WTC11 (cell line): Measurements from ENCODE around the gene PER1. TPM values are rescaled to one million over a fixed set of nuclear protein-coding genes. Genes with fewer than 3 reads are reported as not detected.
A peak's percentile ranks its signal among the peaks of the same experiment; 100 is the strongest.

ENCODE experiments used
- ATAC-seq: fragments of 200-7000 bp; cut with Tn5 transposase; 2 replicates; pipeline ENCODE4 v1.10.0; 2021; ENCODE audit warnings: mild to moderate bottlenecking, moderate library complexity
- CTCF ChIA-PET: fragments of 300-600 bp; sonication (Branson Sonifier 250); formaldehyde crosslinking; loops from one replicate; lab custom pipeline; 2021; ENCODE audit warnings: antibody characterized with exemption; lab: Charles Lee
- POLR2A ChIA-PET: fragments of 350-600 bp; sonication (Branson Sonifier 250); formaldehyde crosslinking; loops from one replicate; lab custom pipeline; 2021; ENCODE audit warnings: antibody characterized with exemption; lab: Charles Lee
- DNase-seq: peaks from one replicate; pipeline ENCODE4 v3.0.0; 2021; ENCODE audit warnings: low spot score
- H3K27ac Mint-ChIP-seq: 2 replicates; pipeline ENCODE4 v1.8.0; 2021; ENCODE audit warnings: mixed read lengths
- H3K27me3 Mint-ChIP-seq: 2 replicates; pipeline ENCODE4 v1.8.0; 2021; ENCODE audit warnings: low read depth, mild to moderate bottlenecking, moderate library complexity, mixed read lengths
- H3K36me3 Mint-ChIP-seq: 2 replicates; pipeline ENCODE4 v1.8.0; 2021; ENCODE audit warnings: mixed read lengths
- H3K4me1 Mint-ChIP-seq: 2 replicates; pipeline ENCODE4 v1.8.0; 2022; ENCODE audit warnings: mixed read lengths
- H3K4me3 Mint-ChIP-seq: 2 replicates; pipeline ENCODE4 v1.8.0; 2021; ENCODE audit warnings: mild to moderate bottlenecking, moderate library complexity, mixed read lengths
- H3K9me3 Mint-ChIP-seq: 2 replicates; pipeline ENCODE4 v1.8.0; 2021; ENCODE audit warnings: mixed read lengths
- CBFB ChIP-seq: sonication (generic); formaldehyde crosslinking; IDR thresholded peaks from 2 replicates; pipeline ENCODE4 v1.8.1; 2022; ENCODE audit warnings: mild to moderate bottlenecking, low read depth, missing genetic modification reagents
- ETV6 ChIP-seq: sonication (generic); formaldehyde crosslinking; IDR thresholded peaks from 2 replicates; pipeline ENCODE4 v1.8.1; 2022; ENCODE audit warnings: mild to moderate bottlenecking, missing genetic modification reagents
- NFATC4 ChIP-seq: fragments of 250-450 bp; sonication (Bioruptor Pico); IDR thresholded peaks from 2 replicates; pipeline ENCODE4 v1.9.0; 2021; ENCODE audit warnings: mild to moderate bottlenecking
- NR2C2 ChIP-seq: sonication (generic); formaldehyde crosslinking; IDR thresholded peaks from 2 replicates; pipeline ENCODE4 v1.8.0; 2022; ENCODE audit warnings: mild to moderate bottlenecking, missing genetic modification reagents
- NR3C1 ChIP-seq: sonication (generic); formaldehyde crosslinking; conservative IDR thresholded peaks from 2 replicates; pipeline ENCODE4 v1.8.1; 2023; ENCODE audit warnings: low read depth, mild to moderate bottlenecking, missing genetic modification reagents
- OVOL2 ChIP-seq: fragments of 250-450 bp; sonication (Bioruptor Pico); IDR thresholded peaks from 2 replicates; pipeline ENCODE4 v1.9.0; 2021; ENCODE audit warnings: mild to moderate bottlenecking, borderline replicate concordance
- PRRX2 ChIP-seq: fragments of 250-450 bp; sonication (Bioruptor Pico); IDR thresholded peaks from 2 replicates; pipeline ENCODE4 v1.8.0; 2021; ENCODE audit warnings: mild to moderate bottlenecking
- RELA ChIP-seq: sonication (generic); formaldehyde crosslinking; IDR thresholded peaks from 2 replicates; pipeline ENCODE4 v1.8.1; 2022; ENCODE audit warnings: missing genetic modification reagents, mild to moderate bottlenecking, borderline replicate concordance
- SOX15 ChIP-seq: fragments of 250-450 bp; sonication (Bioruptor Pico); IDR thresholded peaks from 2 replicates; pipeline ENCODE4 v1.9.0; 2021; ENCODE audit warnings: mild to moderate bottlenecking
- ZBTB21 ChIP-seq: sonication (generic); formaldehyde crosslinking; IDR thresholded peaks from 2 replicates; pipeline ENCODE4 v1.8.1; 2023; ENCODE audit warnings: mild to moderate bottlenecking, missing genetic modification reagents, borderline replicate concordance
- ZNF396 ChIP-seq: fragments of 250-450 bp; sonication (Bioruptor Pico); IDR thresholded peaks from 2 replicates; pipeline ENCODE4 v1.8.0; 2021; ENCODE audit warnings: mild to moderate bottlenecking, moderate library complexity, borderline replicate concordance
- total RNA-seq: library from RNA; stranded (reverse); gene quantifications from 3 replicates; pipeline ENCODE4 v1.2.3, GENCODE V29; 2021
- TF ChIP-seq, protein P1 (sequence below): fragments of 250-450 bp; sonication (Bioruptor Pico); IDR thresholded peaks from 2 replicates; pipeline ENCODE4 v2.1.2; 2022; ENCODE audit warnings: mild to moderate bottlenecking, moderate library complexity
- TF ChIP-seq, protein P2 (sequence below): sonication (generic); formaldehyde crosslinking; IDR thresholded peaks from 2 replicates; pipeline ENCODE4 v1.8.0; 2023; ENCODE audit warnings: missing genetic modification reagents, mild to moderate bottlenecking, borderline replicate concordance
- TF ChIP-seq, protein P3 (sequence below): fragments of 250-450 bp; sonication (Bioruptor Pico); IDR thresholded peaks from 2 replicates; pipeline ENCODE4 v1.9.0; 2021; ENCODE audit warnings: mild to moderate bottlenecking, borderline replicate concordance
- TF ChIP-seq, protein P4 (sequence below): sonication (generic); formaldehyde crosslinking; IDR thresholded peaks from 2 replicates; pipeline ENCODE4 v1.8.0; 2022; ENCODE audit warnings: missing genetic modification reagents
- TF ChIP-seq, protein P5 (sequence below): sonication (generic); formaldehyde crosslinking; IDR thresholded peaks from 2 replicates; pipeline ENCODE4 v1.8.1; 2023; ENCODE audit warnings: mild to moderate bottlenecking, missing genetic modification reagents, moderate library complexity
- TF ChIP-seq, protein P6 (sequence below): sonication (generic); formaldehyde crosslinking; IDR thresholded peaks from 2 replicates; pipeline ENCODE4 v1.8.1; 2022; ENCODE audit warnings: mild to moderate bottlenecking, missing genetic modification reagents, moderate library complexity, borderline replicate concordance

The PER1 gene
- total RNA-seq, 1 experiment from 2014 or later: 46.9 TPM

DNA sequence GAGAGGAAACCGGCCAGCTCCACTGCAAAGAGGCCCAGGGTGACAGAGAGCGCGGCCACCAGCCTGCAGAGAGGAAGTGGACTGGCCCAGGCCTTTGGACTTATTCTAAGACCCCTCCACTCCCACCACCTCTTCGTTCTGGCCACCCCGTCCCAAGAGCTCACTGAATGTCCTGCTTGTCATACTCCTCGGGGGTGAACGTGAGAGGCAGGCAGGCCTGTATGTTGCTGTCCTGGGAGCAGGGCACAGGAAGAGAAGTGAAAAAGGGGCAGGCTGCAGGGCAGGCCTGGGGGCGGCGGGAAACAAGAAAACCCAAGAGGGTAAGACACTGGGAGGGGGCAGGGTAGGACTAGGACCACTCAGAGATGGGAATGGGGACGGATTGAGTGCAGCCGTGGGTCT, 23.6 kb upstream of the PER1 start:
- Mint-ChIP-seq H3K27me3 (no peaks in the 10 kb centered on the region), H3K4me3 (peak overlapping the region; percentile 85), H3K36me3 (no peaks in the 10 kb centered on the region), H3K9me3 (no peaks in the 10 kb centered on the region), H3K27ac (peak overlapping the region; percentile 91), H3K4me1 (peaks cover 31% of the 10 kb centered on the region)
- DNase-seq (no peak), ATAC-seq (peak; percentile 9)
- ChIA-PET CTCF (interaction anchor here (0.6 to 1.3 kb wide), 2 partner anchors 12 to 66 kb away, joined by 3 read pairs; no protein-coding TSS in a partner anchor), POLR2A (interaction anchor here (1.2 kb wide), 1 partner anchor 17 kb away, joined by 3 read pairs; no protein-coding TSS in a partner anchor)
- TF ChIP-seq, protein P1, sequence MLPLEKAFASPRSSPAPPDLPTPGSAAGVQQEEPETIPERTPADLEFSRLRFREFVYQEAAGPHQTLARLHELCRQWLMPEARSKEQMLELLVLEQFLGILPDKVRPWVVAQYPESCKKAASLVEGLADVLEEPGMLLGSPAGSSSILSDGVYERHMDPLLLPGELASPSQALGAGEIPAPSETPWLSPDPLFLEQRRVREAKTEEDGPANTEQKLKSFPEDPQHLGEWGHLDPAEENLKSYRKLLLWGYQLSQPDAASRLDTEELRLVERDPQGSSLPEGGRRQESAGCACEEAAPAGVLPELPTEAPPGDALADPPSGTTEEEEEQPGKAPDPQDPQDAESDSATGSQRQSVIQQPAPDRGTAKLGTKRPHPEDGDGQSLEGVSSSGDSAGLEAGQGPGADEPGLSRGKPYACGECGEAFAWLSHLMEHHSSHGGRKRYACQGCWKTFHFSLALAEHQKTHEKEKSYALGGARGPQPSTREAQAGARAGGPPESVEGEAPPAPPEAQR: no peak
- TF ChIP-seq ZNF396 (CRISPR knock-in tag) (no peak), NFATC4 (CRISPR knock-in tag) (no peak), NR3C1 (CRISPR knock-in tag) (no peak), RELA (CRISPR knock-in tag) (no peak), CBFB (CRISPR knock-in tag) (no peak), ETV6 (CRISPR knock-in tag) (no peak), SOX15 (CRISPR knock-in tag) (no peak), NR2C2 (no peak), ZBTB21 (CRISPR knock-in tag) (no peak), OVOL2 (no peak), PRRX2 (CRISPR knock-in tag) (no peak)
- TF ChIP-seq, protein P2, sequence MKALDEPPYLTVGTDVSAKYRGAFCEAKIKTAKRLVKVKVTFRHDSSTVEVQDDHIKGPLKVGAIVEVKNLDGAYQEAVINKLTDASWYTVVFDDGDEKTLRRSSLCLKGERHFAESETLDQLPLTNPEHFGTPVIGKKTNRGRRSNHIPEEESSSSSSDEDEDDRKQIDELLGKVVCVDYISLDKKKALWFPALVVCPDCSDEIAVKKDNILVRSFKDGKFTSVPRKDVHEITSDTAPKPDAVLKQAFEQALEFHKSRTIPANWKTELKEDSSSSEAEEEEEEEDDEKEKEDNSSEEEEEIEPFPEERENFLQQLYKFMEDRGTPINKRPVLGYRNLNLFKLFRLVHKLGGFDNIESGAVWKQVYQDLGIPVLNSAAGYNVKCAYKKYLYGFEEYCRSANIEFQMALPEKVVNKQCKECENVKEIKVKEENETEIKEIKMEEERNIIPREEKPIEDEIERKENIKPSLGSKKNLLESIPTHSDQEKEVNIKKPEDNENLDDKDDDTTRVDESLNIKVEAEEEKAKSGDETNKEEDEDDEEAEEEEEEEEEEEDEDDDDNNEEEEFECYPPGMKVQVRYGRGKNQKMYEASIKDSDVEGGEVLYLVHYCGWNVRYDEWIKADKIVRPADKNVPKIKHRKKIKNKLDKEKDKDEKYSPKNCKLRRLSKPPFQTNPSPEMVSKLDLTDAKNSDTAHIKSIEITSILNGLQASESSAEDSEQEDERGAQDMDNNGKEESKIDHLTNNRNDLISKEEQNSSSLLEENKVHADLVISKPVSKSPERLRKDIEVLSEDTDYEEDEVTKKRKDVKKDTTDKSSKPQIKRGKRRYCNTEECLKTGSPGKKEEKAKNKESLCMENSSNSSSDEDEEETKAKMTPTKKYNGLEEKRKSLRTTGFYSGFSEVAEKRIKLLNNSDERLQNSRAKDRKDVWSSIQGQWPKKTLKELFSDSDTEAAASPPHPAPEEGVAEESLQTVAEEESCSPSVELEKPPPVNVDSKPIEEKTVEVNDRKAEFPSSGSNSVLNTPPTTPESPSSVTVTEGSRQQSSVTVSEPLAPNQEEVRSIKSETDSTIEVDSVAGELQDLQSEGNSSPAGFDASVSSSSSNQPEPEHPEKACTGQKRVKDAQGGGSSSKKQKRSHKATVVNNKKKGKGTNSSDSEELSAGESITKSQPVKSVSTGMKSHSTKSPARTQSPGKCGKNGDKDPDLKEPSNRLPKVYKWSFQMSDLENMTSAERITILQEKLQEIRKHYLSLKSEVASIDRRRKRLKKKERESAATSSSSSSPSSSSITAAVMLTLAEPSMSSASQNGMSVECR (CRISPR knock-in tag): no peak
- TF ChIP-seq, protein P3, sequence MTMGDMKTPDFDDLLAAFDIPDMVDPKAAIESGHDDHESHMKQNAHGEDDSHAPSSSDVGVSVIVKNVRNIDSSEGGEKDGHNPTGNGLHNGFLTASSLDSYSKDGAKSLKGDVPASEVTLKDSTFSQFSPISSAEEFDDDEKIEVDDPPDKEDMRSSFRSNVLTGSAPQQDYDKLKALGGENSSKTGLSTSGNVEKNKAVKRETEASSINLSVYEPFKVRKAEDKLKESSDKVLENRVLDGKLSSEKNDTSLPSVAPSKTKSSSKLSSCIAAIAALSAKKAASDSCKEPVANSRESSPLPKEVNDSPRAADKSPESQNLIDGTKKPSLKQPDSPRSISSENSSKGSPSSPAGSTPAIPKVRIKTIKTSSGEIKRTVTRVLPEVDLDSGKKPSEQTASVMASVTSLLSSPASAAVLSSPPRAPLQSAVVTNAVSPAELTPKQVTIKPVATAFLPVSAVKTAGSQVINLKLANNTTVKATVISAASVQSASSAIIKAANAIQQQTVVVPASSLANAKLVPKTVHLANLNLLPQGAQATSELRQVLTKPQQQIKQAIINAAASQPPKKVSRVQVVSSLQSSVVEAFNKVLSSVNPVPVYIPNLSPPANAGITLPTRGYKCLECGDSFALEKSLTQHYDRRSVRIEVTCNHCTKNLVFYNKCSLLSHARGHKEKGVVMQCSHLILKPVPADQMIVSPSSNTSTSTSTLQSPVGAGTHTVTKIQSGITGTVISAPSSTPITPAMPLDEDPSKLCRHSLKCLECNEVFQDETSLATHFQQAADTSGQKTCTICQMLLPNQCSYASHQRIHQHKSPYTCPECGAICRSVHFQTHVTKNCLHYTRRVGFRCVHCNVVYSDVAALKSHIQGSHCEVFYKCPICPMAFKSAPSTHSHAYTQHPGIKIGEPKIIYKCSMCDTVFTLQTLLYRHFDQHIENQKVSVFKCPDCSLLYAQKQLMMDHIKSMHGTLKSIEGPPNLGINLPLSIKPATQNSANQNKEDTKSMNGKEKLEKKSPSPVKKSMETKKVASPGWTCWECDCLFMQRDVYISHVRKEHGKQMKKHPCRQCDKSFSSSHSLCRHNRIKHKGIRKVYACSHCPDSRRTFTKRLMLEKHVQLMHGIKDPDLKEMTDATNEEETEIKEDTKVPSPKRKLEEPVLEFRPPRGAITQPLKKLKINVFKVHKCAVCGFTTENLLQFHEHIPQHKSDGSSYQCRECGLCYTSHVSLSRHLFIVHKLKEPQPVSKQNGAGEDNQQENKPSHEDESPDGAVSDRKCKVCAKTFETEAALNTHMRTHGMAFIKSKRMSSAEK (CRISPR knock-in tag): no peak
- TF ChIP-seq, protein P4, sequence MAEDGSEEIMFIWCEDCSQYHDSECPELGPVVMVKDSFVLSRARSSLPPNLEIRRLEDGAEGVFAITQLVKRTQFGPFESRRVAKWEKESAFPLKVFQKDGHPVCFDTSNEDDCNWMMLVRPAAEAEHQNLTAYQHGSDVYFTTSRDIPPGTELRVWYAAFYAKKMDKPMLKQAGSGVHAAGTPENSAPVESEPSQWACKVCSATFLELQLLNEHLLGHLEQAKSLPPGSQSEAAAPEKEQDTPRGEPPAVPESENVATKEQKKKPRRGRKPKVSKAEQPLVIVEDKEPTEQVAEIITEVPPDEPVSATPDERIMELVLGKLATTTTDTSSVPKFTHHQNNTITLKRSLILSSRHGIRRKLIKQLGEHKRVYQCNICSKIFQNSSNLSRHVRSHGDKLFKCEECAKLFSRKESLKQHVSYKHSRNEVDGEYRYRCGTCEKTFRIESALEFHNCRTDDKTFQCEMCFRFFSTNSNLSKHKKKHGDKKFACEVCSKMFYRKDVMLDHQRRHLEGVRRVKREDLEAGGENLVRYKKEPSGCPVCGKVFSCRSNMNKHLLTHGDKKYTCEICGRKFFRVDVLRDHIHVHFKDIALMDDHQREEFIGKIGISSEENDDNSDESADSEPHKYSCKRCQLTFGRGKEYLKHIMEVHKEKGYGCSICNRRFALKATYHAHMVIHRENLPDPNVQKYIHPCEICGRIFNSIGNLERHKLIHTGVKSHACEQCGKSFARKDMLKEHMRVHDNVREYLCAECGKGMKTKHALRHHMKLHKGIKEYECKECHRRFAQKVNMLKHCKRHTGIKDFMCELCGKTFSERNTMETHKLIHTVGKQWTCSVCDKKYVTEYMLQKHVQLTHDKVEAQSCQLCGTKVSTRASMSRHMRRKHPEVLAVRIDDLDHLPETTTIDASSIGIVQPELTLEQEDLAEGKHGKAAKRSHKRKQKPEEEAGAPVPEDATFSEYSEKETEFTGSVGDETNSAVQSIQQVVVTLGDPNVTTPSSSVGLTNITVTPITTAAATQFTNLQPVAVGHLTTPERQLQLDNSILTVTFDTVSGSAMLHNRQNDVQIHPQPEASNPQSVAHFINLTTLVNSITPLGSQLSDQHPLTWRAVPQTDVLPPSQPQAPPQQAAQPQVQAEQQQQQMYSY (CRISPR knock-in tag): no peak
- TF ChIP-seq, protein P5, sequence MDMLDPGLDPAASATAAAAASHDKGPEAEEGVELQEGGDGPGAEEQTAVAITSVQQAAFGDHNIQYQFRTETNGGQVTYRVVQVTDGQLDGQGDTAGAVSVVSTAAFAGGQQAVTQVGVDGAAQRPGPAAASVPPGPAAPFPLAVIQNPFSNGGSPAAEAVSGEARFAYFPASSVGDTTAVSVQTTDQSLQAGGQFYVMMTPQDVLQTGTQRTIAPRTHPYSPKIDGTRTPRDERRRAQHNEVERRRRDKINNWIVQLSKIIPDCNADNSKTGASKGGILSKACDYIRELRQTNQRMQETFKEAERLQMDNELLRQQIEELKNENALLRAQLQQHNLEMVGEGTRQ (CRISPR knock-in tag): no peak
- TF ChIP-seq, protein P6, sequence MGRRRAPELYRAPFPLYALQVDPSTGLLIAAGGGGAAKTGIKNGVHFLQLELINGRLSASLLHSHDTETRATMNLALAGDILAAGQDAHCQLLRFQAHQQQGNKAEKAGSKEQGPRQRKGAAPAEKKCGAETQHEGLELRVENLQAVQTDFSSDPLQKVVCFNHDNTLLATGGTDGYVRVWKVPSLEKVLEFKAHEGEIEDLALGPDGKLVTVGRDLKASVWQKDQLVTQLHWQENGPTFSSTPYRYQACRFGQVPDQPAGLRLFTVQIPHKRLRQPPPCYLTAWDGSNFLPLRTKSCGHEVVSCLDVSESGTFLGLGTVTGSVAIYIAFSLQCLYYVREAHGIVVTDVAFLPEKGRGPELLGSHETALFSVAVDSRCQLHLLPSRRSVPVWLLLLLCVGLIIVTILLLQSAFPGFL (CRISPR knock-in tag): no peak
